ENCODE results near the gene NDUFS8. TPM values are rescaled to one million over a fixed set of nuclear protein-coding genes. Genes with fewer than 3 reads are reported as not detected.

NDUFS8 gene
- total RNA-seq, 3 donors from 2014 or later (not counting 1 experiment from before 2014, with no cell fraction given), result 84.5 to 95.2 (median 90.7) TPM

DNA sequence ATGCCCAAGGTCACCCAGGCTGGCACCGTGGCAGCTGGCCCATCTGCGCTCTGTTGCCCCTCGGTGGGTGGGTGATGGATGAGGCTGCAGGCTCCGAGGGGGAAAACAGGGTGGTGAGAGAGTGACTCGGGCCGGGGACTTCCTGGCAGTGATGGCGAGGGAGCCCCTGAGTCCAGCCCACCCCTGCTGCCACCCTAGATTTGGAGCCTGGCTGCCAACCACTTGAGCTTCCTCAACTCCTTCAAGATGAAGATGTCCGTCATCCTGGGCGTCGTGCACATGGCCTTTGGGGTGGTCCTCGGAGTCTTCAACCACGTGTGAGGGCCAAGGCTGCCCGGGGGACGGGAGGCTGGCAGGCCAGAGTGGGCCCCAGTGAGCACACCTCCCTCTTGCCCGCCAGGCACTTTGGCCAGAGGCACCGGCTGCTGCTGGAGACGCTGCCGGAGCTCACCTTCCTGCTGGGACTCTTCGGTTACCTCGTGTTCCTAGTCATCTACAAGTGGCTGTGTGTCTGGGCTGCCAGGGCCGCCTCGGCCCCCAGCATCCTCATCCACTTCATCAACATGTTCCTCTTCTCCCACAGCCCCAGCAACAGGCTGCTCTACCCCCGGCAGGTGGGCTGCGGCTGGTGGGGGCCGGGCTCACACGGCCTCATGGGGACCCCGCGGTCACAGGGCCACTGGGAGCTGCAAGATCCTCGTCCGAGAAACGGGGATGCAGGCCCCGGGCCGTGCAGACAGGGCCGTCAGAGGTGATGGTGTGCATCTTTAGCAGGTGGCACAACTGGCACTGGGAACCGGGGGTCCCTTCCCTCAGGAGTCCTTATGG is 18.4 kb downstream of the NDUFS8 start:
- TF ChIP-seq, protein P1, sequence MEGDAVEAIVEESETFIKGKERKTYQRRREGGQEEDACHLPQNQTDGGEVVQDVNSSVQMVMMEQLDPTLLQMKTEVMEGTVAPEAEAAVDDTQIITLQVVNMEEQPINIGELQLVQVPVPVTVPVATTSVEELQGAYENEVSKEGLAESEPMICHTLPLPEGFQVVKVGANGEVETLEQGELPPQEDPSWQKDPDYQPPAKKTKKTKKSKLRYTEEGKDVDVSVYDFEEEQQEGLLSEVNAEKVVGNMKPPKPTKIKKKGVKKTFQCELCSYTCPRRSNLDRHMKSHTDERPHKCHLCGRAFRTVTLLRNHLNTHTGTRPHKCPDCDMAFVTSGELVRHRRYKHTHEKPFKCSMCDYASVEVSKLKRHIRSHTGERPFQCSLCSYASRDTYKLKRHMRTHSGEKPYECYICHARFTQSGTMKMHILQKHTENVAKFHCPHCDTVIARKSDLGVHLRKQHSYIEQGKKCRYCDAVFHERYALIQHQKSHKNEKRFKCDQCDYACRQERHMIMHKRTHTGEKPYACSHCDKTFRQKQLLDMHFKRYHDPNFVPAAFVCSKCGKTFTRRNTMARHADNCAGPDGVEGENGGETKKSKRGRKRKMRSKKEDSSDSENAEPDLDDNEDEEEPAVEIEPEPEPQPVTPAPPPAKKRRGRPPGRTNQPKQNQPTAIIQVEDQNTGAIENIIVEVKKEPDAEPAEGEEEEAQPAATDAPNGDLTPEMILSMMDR (IDR thresholded peaks at IDR 0.05), result no peak
- Mint-ChIP-seq H3K4me3 (no peak overlapping the region), H3K27me3 (ENCODE audit: low read depth in 2 of 2) (no peaks in the 10 kb centered on the region), H3K36me3 (no peaks in the 10 kb centered on the region), H3K9me3 (no peaks in the 10 kb centered on the region), H3K4me1 (peaks cover 0 to 7% of the 10 kb centered on the region in 2 donors), H3K27ac (no peak overlapping the region)
- Histone ChIP-seq H3K36me3 (ENCODE audit: control insufficient read depth, insufficient read depth, low read length) (peaks cover 79% of the 10 kb centered on the region), H3K4me3 (ENCODE audit: low read length) (no peak overlapping the region), H3K4me1 (ENCODE audit: control insufficient read depth, insufficient read depth, low read length) (no peaks in the 10 kb centered on the region), H3K27ac (ENCODE audit: low read length) (no peak overlapping the region), H3K9me3 (ENCODE audit: control insufficient read depth, insufficient read depth, low read length) (no peaks in the 10 kb centered on the region), H3K27me3 (ENCODE audit: control insufficient read depth, insufficient read depth, low read length) (no peaks in the 10 kb centered on the region)
- intact Hi-C loops (cut with micrococcal nuclease), result no loop called here
- ATAC-seq (no peak), DNase-seq (no peak)
- 95% methylated on average over 35 of the region's 35 CpGs for whole genome bisulfite sequencing (ENCODE audit: insufficient coverage)

DNA sequence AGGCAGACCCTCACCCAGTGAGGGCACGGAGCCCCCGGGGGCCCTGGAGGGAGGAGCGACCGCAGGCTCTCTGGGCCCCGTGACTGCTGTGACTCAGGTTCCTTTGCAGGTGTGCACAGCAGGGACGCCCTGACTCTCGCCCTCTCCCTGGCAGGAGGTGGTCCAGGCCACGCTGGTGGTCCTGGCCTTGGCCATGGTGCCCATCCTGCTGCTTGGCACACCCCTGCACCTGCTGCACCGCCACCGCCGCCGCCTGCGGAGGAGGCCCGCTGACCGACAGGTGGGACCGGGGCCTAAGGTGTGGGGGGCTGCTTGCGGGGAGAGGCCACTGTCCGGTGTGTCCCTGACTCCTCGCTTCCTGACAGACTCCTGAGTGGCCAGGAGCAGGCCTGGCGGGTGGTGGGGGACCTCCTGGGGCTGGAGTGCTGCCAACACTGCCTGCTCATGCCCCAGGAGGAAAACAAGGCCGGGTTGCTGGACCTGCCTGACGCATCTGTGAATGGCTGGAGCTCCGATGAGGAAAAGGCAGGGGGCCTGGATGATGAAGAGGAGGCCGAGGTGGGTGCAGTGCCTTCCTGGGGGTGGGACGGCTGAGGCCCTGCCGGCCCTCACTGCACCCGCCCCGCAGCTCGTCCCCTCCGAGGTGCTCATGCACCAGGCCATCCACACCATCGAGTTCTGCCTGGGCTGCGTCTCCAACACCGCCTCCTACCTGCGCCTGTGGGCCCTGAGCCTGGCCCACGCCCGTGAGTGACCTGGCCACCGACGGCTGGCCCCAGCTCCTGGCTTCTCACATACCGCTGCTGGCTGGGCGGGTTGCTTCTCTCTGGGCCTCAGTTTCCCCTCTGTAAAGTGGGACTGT is 19.3 kb downstream of the NDUFS8 start:
- H3K9me3 Mint-ChIP-seq, result no peaks in the 10 kb centered on the region
- intact Hi-C loops (cut with micrococcal nuclease), result no loop called here
- TF ChIP-seq, protein P1 (IDR thresholded peaks at IDR 0.05), result no peak
- peaks cover 0 to 7% of the 10 kb centered on the region in 2 donors for H3K4me1 Mint-ChIP-seq
- no peaks in the 10 kb centered on the region for H3K4me1 ChIP-seq (ENCODE audit: control insufficient read depth, insufficient read depth, low read length)
- no peak overlapping the region for H3K27ac ChIP-seq (ENCODE audit: low read length)
- H3K27me3 ChIP-seq (ENCODE audit: control insufficient read depth, insufficient read depth, low read length), result no peaks in the 10 kb centered on the region
- 97% methylated on average over 40 of the region's 40 CpGs for WGBS (ENCODE audit: insufficient coverage)
- DNase-seq (no peak), ATAC-seq (no peak)
- peaks cover 70% of the 10 kb centered on the region for H3K36me3 ChIP-seq (ENCODE audit: control insufficient read depth, insufficient read depth, low read length)
- no peak overlapping the region for H3K27ac Mint-ChIP-seq
- no peak overlapping the region for H3K4me3 Mint-ChIP-seq
- no peak overlapping the region for H3K4me3 ChIP-seq (ENCODE audit: low read length)
- H3K36me3 Mint-ChIP-seq, result no peaks in the 10 kb centered on the region
- H3K9me3 ChIP-seq (ENCODE audit: control insufficient read depth, insufficient read depth, low read length), result no peaks in the 10 kb centered on the region
- no peaks in the 10 kb centered on the region for H3K27me3 Mint-ChIP-seq (ENCODE audit: low read depth in 2 of 2)

DNA sequence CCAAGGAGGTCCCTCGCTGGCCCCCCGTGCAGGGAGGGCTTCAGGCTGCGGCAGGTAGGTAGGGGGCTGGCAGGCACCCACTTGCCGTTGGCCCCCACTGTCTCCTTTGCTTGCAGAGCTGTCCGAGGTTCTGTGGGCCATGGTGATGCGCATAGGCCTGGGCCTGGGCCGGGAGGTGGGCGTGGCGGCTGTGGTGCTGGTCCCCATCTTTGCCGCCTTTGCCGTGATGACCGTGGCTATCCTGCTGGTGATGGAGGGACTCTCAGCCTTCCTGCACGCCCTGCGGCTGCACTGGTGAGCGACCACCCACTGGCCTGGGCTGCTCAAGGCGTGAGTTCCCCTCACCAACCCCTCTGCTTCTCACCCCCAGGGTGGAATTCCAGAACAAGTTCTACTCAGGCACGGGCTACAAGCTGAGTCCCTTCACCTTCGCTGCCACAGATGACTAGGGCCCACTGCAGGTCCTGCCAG is 19.9 kb downstream of the NDUFS8 start:
- TF ChIP-seq, protein P1 (IDR thresholded peaks at IDR 0.05), result no peak
- H3K9me3 Mint-ChIP-seq, result no peaks in the 10 kb centered on the region
- H3K27me3 ChIP-seq (ENCODE audit: control insufficient read depth, insufficient read depth, low read length), result no peaks in the 10 kb centered on the region
- no peaks in the 10 kb centered on the region for H3K9me3 ChIP-seq (ENCODE audit: control insufficient read depth, insufficient read depth, low read length)
- ATAC-seq, result no peak
- H3K27ac Mint-ChIP-seq, result no peak overlapping the region
- intact Hi-C loops (cut with micrococcal nuclease), result no loop called here
- H3K4me3 Mint-ChIP-seq, result no peak overlapping the region
- no peaks in the 10 kb centered on the region for H3K27me3 Mint-ChIP-seq (ENCODE audit: low read depth in 2 of 2)
- H3K36me3 ChIP-seq (ENCODE audit: control insufficient read depth, insufficient read depth, low read length), result peaks cover 64% of the 10 kb centered on the region
- H3K4me1 Mint-ChIP-seq, result peaks cover 0 to 7% of the 10 kb centered on the region in 2 donors
- no peaks in the 10 kb centered on the region for H3K4me1 ChIP-seq (ENCODE audit: control insufficient read depth, insufficient read depth, low read length)
- DNase-seq, result no peak
- H3K4me3 ChIP-seq (ENCODE audit: low read length), result no peak overlapping the region
- H3K27ac ChIP-seq (ENCODE audit: low read length), result no peak overlapping the region
- whole genome bisulfite sequencing (ENCODE audit: insufficient coverage), result 98% methylated on average over 18 of the region's 18 CpGs
- H3K36me3 Mint-ChIP-seq, result no peaks in the 10 kb centered on the region
